ENCODE measurements around the gene CA10.

CA10 gene

GRCh38 chr17:51873302-51873701 lies 285.2 kb downstream of the CA10 start:
- Histone ChIP-seq H3K9me3 (ENCODE audit: insufficient read depth, low read length, severe bottlenecking) (no peaks in the 10 kb centered on the region), H3K27me3 (ENCODE audit: insufficient read depth, low read length, poor library complexity) (no peaks in the 10 kb centered on the region), H3K9ac (ENCODE audit: low read depth, low read length) (no peak overlapping the region), H3K4me3 (ENCODE audit: low read depth in 1 of 2, low read length in 2 of 2) (no peak overlapping the region), H3K79me2 (ENCODE audit: insufficient read depth, low read length) (no peaks in the 10 kb centered on the region), H3K4me2 (ENCODE audit: insufficient read depth, low read length) (no peak overlapping the region), H2AFZ (ENCODE audit: low read depth, low read length) (no peak overlapping the region), H3K36me3 (ENCODE audit: insufficient read depth, low read length) (no peaks in the 10 kb centered on the region), H3K4me1 (ENCODE audit: insufficient read depth, low read length) (no peaks in the 10 kb centered on the region), H3K27ac (ENCODE audit: low read length) (no peak overlapping the region), H4K20me1 (ENCODE audit: insufficient read depth, low read length) (peaks cover 5% of the 10 kb centered on the region; the same call in 1 of the 2 replicates)
- DNase-seq: no peak
- ATAC-seq (ENCODE audit: insufficient read depth, low read depth): no peak
- TF ChIP-seq, protein P1, sequence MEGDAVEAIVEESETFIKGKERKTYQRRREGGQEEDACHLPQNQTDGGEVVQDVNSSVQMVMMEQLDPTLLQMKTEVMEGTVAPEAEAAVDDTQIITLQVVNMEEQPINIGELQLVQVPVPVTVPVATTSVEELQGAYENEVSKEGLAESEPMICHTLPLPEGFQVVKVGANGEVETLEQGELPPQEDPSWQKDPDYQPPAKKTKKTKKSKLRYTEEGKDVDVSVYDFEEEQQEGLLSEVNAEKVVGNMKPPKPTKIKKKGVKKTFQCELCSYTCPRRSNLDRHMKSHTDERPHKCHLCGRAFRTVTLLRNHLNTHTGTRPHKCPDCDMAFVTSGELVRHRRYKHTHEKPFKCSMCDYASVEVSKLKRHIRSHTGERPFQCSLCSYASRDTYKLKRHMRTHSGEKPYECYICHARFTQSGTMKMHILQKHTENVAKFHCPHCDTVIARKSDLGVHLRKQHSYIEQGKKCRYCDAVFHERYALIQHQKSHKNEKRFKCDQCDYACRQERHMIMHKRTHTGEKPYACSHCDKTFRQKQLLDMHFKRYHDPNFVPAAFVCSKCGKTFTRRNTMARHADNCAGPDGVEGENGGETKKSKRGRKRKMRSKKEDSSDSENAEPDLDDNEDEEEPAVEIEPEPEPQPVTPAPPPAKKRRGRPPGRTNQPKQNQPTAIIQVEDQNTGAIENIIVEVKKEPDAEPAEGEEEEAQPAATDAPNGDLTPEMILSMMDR (IDR thresholded peaks at IDR 0.05; ENCODE audit: borderline replicate concordance, extremely low read depth, low read length, poor library complexity, severe bottlenecking): no peak
- no peak for TF ChIP-seq EZH2 (IDR thresholded peaks at IDR 0.05; ENCODE audit: borderline replicate concordance, low read depth, low read length, severe bottlenecking)

DNA sequence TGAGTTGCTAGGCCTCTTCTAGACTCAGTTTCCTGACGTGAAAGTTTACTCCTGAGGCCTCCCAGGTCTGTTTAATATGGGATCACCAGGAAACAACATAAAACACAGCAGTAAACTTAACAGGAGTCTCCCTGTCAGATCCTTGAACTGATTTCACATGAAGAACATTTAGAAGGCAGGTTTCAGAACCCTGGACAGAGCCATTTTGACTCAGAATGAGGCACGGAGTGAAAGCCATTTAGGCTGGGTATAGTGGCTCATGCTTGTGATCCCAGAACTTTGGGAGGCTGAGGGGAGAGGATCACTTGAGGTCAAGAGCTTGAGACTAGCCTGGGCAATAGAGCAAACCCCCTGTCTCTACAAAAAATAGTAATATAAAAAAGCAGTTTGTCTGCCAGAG lies 289.1 kb downstream of the CA10 start:
- DNase-seq (peak; percentile 51), ATAC-seq (ENCODE audit: insufficient read depth, low read depth) (0 out of 3 replicates have a peak, but pooled peaks have one; percentile 48)
- Histone ChIP-seq H3K27me3 (ENCODE audit: insufficient read depth, low read length, poor library complexity) (no peaks in the 10 kb centered on the region), H3K4me2 (ENCODE audit: insufficient read depth, low read length) (no peak overlapping the region), H3K36me3 (ENCODE audit: insufficient read depth, low read length) (no peaks in the 10 kb centered on the region), H3K4me1 (ENCODE audit: insufficient read depth, low read length) (no peaks in the 10 kb centered on the region), H2AFZ (ENCODE audit: low read depth, low read length) (no peak overlapping the region), H3K9me3 (ENCODE audit: insufficient read depth, low read length, severe bottlenecking) (no peaks in the 10 kb centered on the region), H3K9ac (ENCODE audit: low read depth, low read length) (no peak overlapping the region), H4K20me1 (ENCODE audit: insufficient read depth, low read length) (peaks cover 5% of the 10 kb centered on the region; the same call in 1 of the 2 replicates), H3K79me2 (ENCODE audit: insufficient read depth, low read length) (no peaks in the 10 kb centered on the region), H3K4me3 (ENCODE audit: low read depth in 1 of 2, low read length in 2 of 2) (no peak overlapping the region), H3K27ac (ENCODE audit: low read length) (no peak overlapping the region)
- TF ChIP-seq, protein P1 (IDR thresholded peaks at IDR 0.05; ENCODE audit: borderline replicate concordance, extremely low read depth, low read length, poor library complexity, severe bottlenecking): no peak
- TF ChIP-seq EZH2 (IDR thresholded peaks at IDR 0.05; ENCODE audit: borderline replicate concordance, low read depth, low read length, severe bottlenecking): no peak

DNA sequence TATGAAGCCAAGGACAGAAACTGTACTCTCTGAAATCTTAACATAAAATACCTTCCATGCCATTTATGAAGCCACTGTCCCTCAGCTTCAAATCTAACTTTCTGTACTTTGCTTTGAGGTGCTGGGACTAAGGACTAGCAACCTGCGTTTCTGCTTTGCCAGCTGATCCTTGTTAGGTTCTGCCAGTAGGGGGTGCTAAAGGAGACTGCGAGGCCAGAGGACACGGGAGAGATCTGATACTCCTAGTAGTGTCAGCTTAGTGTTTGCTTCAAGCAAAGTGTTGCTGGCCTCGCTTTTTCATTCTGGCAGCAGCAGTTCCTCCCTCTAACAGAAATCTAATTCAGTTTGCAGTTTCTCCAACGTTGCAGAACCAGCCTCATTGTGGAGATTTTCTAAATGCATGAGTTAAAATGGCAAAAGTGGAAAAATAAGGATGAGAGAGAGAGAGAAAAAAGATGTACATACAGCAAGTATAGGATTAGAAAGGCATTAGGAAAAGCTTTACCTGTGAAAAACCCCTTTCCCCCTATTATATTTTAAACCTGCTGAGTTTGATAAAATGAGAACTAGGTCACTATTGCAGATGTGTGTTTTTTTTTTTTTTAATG lies 297.5 kb downstream of the CA10 start:
- Histone ChIP-seq H3K36me3 (ENCODE audit: insufficient read depth, low read length) (no peaks in the 10 kb centered on the region), H3K4me2 (ENCODE audit: insufficient read depth, low read length) (no peak overlapping the region), H3K79me2 (ENCODE audit: insufficient read depth, low read length) (no peaks in the 10 kb centered on the region), H2AFZ (ENCODE audit: low read depth, low read length) (no peak overlapping the region), H4K20me1 (ENCODE audit: insufficient read depth, low read length) (no peaks in the 10 kb centered on the region), H3K4me1 (ENCODE audit: insufficient read depth, low read length) (no peaks in the 10 kb centered on the region), H3K27me3 (ENCODE audit: insufficient read depth, low read length, poor library complexity) (no peaks in the 10 kb centered on the region), H3K9ac (ENCODE audit: low read depth, low read length) (no peak overlapping the region), H3K9me3 (ENCODE audit: insufficient read depth, low read length, severe bottlenecking) (no peaks in the 10 kb centered on the region), H3K4me3 (ENCODE audit: low read depth in 1 of 2, low read length in 2 of 2) (no peak overlapping the region), H3K27ac (ENCODE audit: low read length) (no peak overlapping the region)
- TF ChIP-seq, protein P1 (IDR thresholded peaks at IDR 0.05; ENCODE audit: borderline replicate concordance, extremely low read depth, low read length, poor library complexity, severe bottlenecking): peak; percentile 77
- TF ChIP-seq EZH2 (IDR thresholded peaks at IDR 0.05; ENCODE audit: borderline replicate concordance, low read depth, low read length, severe bottlenecking): no peak
- ATAC-seq (ENCODE audit: insufficient read depth, low read depth) (no peak), DNase-seq (peak; percentile 40)

All from DND-41 (cell line).